ENCODE results near the gene ERCC2.
"Not testable (repeated sequence)": the region's sequence is repeated elsewhere in the genome, so short reads cannot be mapped to it uniquely, and the experiment has no call there.

The ERCC2 gene

GRCh38 chr19:45370410-45371204, at the start of gene ERCC2:
TSS of gene ERCC2 (minus strand) at chr19:45370573. CDS start at chr19:45370540, 33 bp downstream.
- DNase-seq, result peak; percentile 89

- DNase-seq, result no peak
Measured at GRCh38 chr19:45419895-45420294, 49.5 kb upstream of the ERCC2 start.

DNA sequence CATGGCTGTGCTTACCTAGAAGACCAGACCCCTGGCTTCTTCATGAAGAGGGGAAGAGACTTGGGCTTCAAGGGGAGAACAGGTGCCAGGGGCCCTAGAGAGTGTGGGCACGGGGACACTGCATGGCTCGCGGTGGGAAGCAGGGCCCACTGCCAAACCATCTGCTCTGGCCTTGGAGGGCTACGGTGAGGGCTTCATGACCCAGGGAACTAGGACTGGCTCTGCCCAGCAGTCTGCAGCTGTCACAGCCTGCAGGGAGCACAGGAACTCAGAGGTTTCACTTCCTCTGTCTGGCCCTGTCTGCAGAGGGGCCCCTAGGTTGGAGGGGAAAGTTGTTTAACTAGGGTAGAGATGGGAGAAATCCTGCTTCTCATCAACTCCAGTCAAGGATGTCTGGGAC, 49.0 kb upstream of the ERCC2 start:
- DNase-seq, result no peak

GRCh38 chr19:45418802-45419201, 48.4 kb upstream of the ERCC2 start:
- no peak for DNase-seq

DNA sequence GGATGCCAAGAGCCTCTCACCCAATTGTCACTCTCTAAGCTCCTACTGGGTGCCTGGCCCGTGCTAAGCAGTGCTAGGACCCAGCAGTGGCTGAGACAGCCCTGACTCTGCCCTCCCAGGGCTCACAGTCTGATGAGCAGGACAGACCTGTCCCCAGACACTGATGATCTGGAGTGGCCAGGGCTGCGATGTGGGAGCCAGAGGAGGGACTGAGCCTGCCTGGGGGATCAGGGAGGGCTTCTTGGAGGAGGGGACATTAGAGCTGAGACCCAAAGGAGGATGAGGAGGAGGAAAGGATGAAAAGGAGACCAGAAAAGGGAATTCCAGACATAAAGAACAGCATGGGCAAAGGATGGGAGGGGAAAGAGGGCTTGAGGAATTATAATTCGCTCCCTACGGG, 46.8 kb upstream of the ERCC2 start:
- DNase-seq, result no peak

DNA sequence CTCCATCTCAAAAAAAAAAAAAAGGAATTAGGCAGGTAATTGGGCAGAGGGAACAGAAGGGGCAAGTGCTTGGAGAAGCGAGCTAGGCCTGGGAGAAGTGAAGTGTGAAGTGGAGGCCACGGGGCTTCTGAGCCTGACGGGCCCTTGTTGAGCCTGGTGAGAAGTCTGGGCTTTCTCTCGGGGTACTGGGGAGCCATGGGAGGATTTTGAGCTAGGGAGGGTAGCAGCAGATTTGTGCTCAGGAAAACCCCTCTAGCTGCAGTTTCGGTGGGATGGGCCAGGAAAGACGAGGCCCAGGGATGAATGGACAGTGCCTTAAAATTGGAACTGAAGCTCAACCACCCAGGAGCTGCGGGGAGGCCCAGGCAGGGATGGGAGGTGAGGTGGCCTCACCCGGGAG, 44.1 kb upstream of the ERCC2 start:
- no peak for DNase-seq

- no peak for DNase-seq
Measured at GRCh38 chr19:45413497-45413896, 43.1 kb upstream of the ERCC2 start.

DNA sequence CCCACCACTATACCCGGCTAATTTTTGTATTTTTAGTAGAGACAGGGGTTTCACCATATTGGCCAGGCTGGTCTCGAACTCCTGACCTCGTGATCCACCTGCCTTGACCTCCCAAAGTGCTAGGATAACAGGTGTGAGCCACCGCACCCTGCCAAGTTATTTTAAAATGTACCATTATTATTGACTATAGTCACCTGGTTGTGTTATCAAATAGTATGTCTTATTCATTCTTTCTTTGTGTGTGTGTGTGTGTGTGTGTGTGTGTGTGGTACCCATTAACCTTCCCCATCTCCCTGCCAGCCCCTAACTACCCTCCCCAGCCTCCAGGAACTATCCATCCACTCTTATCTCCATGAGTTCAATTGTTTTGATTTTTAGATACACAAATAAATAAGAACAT, 40.0 kb upstream of the ERCC2 start:
- DNase-seq, result not testable (repeated sequence)

DNA sequence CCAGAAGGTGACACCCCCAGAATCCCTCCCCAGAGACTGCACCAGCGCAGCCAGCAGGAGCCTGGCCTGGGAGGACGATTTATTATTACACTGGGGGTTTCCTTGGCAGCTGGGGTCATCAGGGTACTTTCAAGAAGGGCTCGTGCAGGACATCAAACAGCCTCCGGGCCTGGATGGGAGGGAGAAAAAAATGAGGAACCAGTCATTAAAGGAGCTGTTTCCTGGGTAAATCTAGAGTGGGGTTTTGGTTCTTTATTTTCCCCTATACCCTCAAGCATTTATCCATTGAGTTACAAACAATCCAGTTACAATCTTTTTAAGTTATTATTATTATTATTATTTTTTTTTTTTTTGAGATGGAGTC, 39.2 kb upstream of the ERCC2 start:
- no peak for DNase-seq

DNA sequence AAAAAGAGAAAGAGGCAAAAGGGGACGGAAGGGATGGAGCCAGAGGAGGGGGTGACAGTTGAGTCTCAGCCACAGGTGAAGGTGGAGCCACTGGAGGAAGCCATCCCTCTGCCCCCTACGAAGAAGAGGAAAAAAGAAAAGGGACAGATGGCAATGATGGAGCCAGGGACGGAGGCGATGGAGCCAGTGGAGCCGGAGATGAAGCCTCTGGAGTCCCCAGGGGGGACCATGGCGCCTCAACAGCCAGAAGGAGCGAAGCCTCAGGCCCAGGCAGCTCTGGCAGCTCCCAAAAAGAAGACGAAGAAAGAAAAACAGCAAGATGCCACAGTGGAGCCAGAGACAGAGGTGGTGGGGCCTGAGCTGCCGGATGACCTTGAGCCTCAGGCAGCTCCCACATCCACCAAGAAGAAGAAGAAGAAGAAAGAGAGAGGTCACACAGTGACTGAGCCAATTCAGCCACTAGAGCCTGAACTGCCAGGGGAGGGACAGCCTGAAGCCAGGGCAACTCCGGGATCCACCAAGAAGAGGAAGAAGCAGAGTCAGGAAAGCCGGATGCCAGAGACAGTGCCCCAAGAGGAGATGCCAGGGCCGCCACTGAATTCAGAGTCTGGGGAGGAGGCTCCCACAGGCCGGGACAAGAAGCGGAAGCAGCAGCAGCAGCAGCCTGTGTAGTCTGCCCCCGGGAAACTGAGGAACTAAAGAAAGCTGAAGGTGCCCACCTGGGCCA, 38.6 kb upstream of the ERCC2 start:
- DNase-seq, result no peak

- DNase-seq, result no peak
Measured at GRCh38 chr19:45408121-45408520, 37.7 kb upstream of the ERCC2 start.

GRCh38 chr19:45407585-45407984, 37.2 kb upstream of the ERCC2 start:
- DNase-seq, result not testable (repeated sequence)

GRCh38 chr19:45407091-45407375, 36.7 kb upstream of the ERCC2 start:
- no peak for DNase-seq

GRCh38 chr19:45406226-45407090, 36.1 kb upstream of the ERCC2 start, which contains the start of gene POLR1G:
TSS of gene POLR1G (plus strand) at chr19:45406644. CDS start at chr19:45406697, 53 bp downstream.
- DNase-seq, result peak; percentile 95

GRCh38 chr19:45405435-45406225, 35.3 kb upstream of the ERCC2 start:
- DNase-seq, result peak; percentile 95

DNA sequence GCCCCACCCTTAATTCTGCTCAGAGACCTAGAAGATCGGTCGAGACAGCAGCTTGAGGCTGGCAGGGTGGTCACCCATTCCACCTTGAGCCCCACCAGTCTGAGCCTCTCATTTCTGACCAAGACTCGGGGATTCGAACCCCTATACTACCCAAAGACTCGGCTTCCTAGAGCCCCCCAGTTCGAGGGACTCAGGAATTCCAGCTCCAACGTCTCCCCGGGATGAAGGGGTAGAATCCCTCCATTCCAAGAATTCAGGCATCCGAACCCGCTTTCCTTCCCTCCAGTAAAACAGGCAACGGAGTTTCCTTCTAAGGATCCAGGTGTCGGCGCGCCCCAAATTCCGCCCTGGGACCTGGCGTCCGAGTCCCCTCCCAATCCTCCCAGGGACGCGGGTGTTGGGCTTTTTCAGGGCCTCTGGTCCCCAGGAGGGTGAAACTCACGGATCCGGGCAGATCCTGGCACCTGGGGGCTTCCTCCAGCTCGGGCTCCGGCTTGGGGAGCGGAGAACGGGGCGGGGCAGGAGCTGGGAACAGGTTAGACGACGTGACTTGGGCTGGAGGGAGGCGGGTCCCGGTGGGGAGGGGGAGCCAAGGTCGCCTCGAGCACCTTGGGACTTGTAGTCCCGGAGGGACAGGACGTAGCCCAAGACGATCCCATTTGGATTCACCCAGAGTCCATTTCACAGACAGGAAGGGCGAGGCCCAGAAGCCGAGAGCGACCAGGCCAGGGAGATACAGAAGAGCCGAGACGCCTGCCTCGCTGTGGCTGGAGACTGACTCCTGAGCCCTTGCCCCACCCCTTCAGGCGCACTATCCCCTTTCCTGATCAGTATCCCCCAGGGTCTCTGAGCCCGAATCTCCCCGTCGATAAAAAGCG, 34.4 kb upstream of the ERCC2 start, which contains the start of gene PPP1R13L:
Gene PPP1R13L (minus strand): TSS at position 513 of the 878 bp plus-strand sequence. CDS start 6,751 bp downstream, outside the sequence.
- peak; percentile 61 for DNase-seq

DNA sequence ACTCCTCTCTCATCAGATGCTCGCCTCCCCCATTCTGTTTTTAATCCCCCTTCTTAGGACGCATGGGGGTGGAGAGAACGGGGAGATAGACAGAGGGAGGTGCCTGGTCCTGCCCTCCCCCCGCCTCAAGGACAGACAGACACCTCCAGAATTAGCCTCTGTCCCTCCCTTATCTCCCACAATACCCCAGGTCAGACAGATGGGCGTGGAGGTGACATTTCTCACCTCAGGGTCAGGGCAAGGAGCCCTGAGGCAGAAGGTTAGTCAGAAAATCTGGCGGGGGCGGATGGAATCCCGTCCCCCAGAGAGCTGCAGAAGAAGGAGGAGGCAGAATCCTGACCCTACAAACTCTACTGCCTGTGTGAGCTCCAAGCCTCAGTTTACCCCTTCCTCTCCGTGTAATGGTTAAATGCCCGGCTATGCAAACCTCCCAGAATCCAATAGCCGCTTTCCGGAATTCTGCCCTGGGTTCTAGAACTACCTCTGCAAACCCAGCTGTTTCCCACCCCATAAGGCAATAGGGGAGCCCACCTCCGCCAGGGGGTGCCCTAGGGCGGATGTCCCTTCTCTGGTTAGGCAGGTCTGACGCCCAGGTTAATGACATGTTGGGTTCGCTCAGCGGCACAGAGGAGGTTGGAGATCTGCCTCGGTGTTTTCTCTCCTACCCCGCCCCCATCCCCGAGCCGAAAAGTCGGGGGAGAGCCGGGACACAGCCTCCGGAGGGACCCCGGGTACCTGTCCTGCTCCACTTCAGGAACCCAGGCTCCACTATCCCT, 33.6 kb upstream of the ERCC2 start:
- DNase-seq, result no peak

DNA sequence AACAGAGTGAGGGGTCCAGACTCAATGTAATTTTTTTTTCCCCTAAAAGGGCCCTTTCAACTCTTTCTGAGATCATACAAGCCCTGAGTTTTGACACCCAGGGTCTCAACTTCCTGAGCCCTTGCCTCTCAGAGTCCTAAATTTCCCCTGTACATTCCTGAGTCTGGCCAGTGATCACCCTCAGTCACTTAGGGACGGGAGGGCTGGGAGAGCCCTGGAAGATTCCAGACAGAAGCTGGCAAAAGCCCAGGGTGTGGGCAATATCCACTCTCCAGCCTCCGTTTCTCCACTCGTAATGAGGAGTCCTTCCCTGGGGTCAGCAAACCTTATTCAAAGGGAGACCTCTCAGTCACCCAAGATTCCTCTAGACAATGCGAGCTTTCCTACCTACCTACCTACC, 32.9 kb upstream of the ERCC2 start:
- DNase-seq, result no peak

- no peak for DNase-seq
Measured at GRCh38 chr19:45402298-45403061, 32.1 kb upstream of the ERCC2 start.

DNA sequence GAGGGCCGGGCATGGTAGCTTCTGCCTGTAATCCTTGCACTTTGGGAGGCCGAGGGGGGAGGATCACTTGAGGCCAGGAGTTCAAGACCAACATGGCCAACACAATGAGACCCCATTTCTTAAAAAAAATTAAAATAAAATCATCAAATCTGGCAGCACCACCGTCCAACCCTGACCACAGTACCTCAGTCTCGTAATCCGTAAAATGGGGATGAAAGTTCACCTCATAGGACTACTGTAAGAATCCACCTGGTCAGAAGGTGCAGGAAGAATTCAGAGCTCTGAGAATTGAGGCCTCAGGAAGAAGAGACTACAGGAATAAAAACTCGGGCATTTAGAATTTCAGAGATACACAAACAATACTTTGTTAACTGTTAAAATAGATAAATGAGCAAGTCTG, 31.4 kb upstream of the ERCC2 start:
- no peak for DNase-seq

All from NCI-H2029 treated with DMSO at 0.1 percent for 48 hours (cell line).